H1 (cell line): Measurements from ENCODE around the gene MGMT. TPM values are rescaled to one million over a fixed set of nuclear protein-coding genes. Genes with fewer than 3 reads are reported as not detected.

Experiments used
- ASH2L ChIP-seq: fragments of 200-600, 300-600 bp; sonication (generic); IDR thresholded peaks from one replicate; pipeline ENCODE4 v1.7.1; 2017; ENCODE audit warnings: low read length
- MAFK ChIP-seq: IDR thresholded peaks from 2 replicates; pipeline ENCODE4 v1.6.1; 2012; ENCODE audit warnings: low read depth, mild to moderate bottlenecking, improper control_type of control experiment, low read length
- polyA plus RNA-seq, 7 experiments: library from polyadenylated mRNA; depleted of rRNA in 3 of 7; stranded (reverse) in 5 of 7; unstranded in 2 of 7; fragments of >200 nt in 5 of 7; fragments of 200-250 nt in 2 of 7; gene quantifications; 1 replicate in 5 of 7; 2 replicates in 1 of 7; 4 replicates in 1 of 7; pipeline versions ENCODE4 v1.2.1 to v1.2.3, GENCODE V29; 2011 to 2013; ENCODE audit warnings: missing spikeins in 2 of 7, mixed read lengths in 2 of 7
- total RNA-seq: library from RNA; stranded (reverse); fragmentation: NEBNext Ultra II Directional; extraction: Animal tissue kit (Norgen Biotek cat#: 25700); gene quantifications from 2 replicates; pipeline ENCODE4 v1.2.1, GENCODE V29; 2021
- TF ChIP-seq, protein P1 (sequence below): IDR thresholded peaks from 2 replicates; pipeline ENCODE4 v1.6.1; 2012; ENCODE audit warnings: inconsistent platforms

The MGMT gene
- total and polyA plus RNA-seq, 2 of the 8 experiments (the other 6 are each of a cell fraction or from before 2014, with no cell fraction given) = 9.9 to 10.7 TPM

DNA sequence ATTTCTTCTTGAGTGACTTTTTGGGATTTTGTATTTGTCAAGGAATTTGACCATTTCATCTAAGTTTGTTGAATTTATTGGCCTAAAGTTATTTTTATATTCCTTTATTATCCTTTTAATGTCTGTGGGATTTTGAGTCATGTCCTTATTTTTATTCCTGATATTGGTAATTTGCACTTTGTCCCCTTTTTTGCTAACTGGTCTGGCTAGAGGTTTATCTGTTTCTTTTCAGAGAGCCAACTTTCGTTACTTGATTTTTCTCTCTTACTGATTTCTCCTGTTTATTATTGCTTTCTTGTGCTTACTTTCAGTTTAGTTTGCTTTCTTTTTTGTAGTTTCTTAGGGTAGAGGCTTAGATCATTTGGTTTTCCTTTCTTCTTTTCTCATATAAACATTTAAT is 14.6 kb downstream of the MGMT start (continued):
- TF ChIP-seq MAFK (no peak), ASH2L (no peak)
- TF ChIP-seq, protein P1, sequence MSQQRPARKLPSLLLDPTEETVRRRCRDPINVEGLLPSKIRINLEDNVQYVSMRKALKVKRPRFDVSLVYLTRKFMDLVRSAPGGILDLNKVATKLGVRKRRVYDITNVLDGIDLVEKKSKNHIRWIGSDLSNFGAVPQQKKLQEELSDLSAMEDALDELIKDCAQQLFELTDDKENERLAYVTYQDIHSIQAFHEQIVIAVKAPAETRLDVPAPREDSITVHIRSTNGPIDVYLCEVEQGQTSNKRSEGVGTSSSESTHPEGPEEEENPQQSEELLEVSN = no peak
